G401.6 (cell line): ENCODE results near the gene GPC1.

Source experiments
- FAIRE-seq: peaks from 2 replicates; lab custom pipeline; 2012; peaks lifted over from hg19 to GRCh38; lab: Jason Lieb, UNC

GPC1 gene

GRCh38 chr2:240443891-240444301 is 8.4 kb downstream of the GPC1 start:
- FAIRE-seq, result no peak

GRCh38 chr2:240444464-240444863 is 9.0 kb downstream of the GPC1 start:
- FAIRE-seq, result no peak

- no peak for FAIRE-seq
Measured at GRCh38 chr2:240445961-240446663, 10.6 kb downstream of the GPC1 start.

GRCh38 chr2:240446664-240447175 is 11.3 kb downstream of the GPC1 start:
- FAIRE-seq, result no peak

- no peak for FAIRE-seq
Measured at GRCh38 chr2:240447331-240447730, 11.9 kb downstream of the GPC1 start.

- no peak for FAIRE-seq
Measured at GRCh38 chr2:240447934-240448333, 12.5 kb downstream of the GPC1 start.

GRCh38 chr2:240448387-240449274 is 13.2 kb downstream of the GPC1 start:
- no peak for FAIRE-seq

GRCh38 chr2:240449764-240450531 is 14.5 kb downstream of the GPC1 start:
- no peak for FAIRE-seq

GRCh38 chr2:240450532-240451107 is 15.2 kb downstream of the GPC1 start:
- no peak for FAIRE-seq

GRCh38 chr2:240451108-240451611 is 15.7 kb downstream of the GPC1 start:
- FAIRE-seq, result no peak

GRCh38 chr2:240451791-240452461 is 16.5 kb downstream of the GPC1 start:
- no peak for FAIRE-seq

GRCh38 chr2:240452462-240453256 is 17.2 kb downstream of the GPC1 start:
- FAIRE-seq, result no peak

- no peak for FAIRE-seq
Measured at GRCh38 chr2:240453461-240454105, 18.1 kb downstream of the GPC1 start.

- no peak for FAIRE-seq
Measured at GRCh38 chr2:240454106-240454901, 18.8 kb downstream of the GPC1 start.

GRCh38 chr2:240455272-240455646 is 19.8 kb downstream of the GPC1 start:
- FAIRE-seq, result no peak

- no peak for FAIRE-seq
Measured at GRCh38 chr2:240455647-240456446, 20.4 kb downstream of the GPC1 start.

- no peak for FAIRE-seq
Measured at GRCh38 chr2:240456447-240457222, 21.2 kb downstream of the GPC1 start.
